NCI-H2081 treated with DMSO at 0.1 percent for 48 hours (cell line): ENCODE measurements around the gene PLEKHA6.

Experiments used
- DNase-seq: peaks from one replicate; lab custom pipeline; 2025; lab: John Stamatoyannopoulos, UW

The PLEKHA6 gene

DNA sequence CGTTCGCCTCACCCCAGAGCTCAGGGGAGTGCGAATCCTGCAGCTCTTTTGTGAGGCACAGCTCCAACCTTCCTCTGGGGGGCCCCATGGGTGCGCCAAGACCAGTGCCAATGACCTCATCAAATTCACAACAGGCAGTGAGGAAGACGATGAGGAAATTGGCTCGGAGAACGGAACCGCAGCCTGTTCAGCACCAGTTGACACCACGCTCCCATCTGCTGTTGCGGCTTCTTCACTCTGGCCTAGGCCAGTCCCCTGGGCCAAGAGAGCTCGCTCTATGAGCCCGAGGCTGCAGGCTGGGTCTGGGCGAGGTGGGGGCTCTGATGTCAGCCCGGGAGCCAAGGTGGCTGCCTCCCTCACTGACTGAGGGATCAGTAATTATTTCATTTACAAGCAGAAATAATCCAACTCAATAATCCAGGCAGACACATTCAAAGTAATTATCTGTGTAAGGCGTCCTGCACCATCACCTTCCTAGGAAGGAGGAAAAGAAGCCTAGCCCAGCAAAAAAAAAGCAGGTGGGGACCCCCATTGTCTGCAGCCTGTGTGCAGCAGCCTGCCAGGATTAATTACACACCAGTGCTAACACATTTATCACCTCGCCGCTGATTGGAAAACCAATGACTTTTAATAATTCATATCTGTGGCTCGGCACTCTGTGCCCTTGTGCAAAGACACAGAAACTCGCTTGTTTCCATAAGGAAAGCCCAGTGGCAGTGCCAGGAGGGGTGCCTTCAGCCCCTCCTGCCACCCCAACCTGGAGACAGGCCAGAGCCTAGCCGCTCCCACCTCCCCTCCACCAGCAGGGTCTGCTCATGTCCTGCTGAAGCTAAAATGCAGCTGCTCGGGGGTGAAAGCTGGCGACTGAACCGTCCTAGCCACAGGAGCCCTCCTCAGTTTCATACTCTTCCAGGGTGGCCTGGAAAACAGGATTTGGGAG is 1.9 kb downstream of the PLEKHA6 start:
- DNase-seq, result no peak

DNA sequence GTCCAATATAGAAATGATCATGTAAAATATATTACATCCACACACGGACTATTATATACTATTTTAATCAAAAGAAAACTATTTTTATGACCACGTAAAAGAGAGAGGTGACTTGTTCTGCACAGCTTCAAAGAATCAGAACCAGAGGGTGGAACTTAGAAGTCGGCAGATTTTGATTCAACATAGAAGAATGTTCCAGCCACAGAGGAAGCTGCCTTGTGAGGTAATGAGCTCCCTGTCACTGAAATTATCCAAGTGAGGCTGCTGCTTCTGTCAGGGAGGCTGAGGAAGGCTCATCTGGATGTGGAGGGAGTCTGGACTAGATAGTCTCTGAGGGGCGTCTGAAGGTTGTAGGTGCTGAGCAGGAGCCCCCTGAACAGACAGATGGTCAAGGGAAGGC is 2.7 kb downstream of the PLEKHA6 start:
- DNase-seq, result no peak

DNA sequence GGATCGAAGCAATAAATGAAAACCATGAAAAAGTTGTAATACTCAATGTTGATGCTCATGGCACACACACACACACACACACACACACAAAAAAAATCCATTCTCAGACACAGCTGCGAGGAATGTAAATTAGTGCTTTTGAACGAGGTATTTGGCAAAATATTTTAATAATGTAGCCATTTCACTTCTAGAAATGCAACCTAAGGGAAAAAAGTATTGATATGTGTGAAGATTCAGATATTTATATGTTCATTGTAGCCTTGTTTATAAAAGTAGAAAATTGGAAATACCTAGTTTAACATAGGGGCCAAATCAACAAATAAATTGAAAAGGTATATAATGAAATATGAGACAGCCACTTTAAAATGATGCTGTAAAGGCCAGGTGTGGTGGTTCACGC is 3.8 kb downstream of the PLEKHA6 start:
- no peak for DNase-seq

DNA sequence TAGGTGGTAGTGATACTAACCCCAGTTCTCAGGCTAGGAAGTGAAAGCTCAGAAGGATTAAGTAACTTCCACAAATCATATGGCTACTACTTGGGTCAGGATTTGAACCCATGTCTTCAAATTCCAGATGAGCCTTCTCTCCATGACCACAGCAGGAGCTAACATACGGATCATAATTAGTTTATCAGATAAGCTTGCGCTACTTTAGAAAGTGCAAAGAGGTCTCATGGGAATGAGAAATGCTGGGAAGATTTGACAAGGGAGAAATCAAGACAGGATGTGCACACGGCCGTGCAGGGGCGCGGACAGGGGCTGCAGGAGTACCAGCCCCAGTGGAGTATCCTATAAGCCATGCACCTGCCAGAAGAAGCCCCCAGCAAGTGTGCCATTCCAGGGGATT is 5.2 kb downstream of the PLEKHA6 start:
- DNase-seq, result no peak

DNA sequence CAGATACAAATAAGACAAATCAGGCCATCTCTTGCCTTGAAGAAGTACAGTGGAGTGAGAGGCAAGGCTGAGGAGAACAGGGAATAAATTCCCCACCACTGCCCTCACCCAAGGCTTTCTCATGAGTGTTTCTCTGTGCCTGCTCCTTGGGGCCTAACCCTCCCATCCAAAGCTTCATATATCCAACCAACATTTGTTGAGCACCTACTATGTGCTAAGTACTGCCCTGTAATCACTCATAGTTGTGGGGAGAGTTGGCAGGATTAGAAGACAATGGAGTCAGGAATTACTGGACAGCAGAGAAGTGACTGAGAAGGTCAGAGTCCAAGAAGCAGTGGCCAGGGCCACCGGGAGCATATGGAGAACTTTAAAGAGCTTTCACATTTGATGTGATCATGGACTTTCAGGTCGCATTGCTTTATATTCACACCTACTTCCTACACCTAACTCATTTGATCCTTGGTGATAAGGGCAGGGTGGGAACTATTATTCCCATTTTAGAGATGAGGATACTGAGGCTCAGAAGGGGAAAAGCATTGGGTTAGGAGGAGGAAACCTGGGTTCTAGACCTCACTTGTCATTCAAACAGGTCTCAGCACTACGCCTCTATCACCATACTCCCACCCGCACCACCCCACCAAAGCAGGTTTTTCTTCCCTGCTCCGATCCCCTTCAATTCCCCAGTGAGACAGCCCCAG is 6.4 kb downstream of the PLEKHA6 start:
- DNase-seq, result no peak

DNA sequence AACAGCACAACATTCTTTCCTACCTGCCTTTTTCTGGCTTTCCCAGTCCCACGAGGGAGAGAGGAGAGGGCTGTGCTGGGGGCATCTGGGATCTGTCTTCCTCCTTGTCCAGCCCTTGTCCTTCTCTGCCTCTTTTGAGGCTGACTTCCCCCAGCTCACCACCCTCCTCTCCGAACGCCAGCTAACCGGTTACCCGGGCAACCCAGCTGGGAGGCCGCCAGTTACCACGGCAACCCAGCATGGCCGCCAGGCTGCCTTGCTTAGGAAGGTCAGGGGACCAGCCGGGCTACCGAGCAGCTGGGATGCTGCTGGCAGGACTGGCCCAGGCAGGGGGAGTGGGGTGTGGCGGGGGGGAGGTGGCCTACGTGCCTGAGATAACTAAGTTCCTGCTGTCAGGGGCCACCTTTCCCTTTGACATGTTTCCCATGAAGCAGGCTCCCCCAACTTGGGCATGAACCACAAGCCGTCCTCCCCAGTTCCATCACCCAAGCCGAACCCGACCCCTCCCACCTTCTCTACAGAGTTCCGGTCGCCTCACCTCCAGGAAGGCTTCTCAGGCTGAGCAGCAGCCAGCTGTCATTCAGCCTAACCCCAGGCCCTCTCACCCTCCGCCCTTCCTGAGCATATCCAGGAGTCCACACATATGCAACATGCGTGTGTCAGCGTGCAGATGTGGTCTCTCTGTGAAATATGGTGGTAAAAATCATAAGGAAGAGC is 8.7 kb downstream of the PLEKHA6 start:
- no peak for DNase-seq

DNA sequence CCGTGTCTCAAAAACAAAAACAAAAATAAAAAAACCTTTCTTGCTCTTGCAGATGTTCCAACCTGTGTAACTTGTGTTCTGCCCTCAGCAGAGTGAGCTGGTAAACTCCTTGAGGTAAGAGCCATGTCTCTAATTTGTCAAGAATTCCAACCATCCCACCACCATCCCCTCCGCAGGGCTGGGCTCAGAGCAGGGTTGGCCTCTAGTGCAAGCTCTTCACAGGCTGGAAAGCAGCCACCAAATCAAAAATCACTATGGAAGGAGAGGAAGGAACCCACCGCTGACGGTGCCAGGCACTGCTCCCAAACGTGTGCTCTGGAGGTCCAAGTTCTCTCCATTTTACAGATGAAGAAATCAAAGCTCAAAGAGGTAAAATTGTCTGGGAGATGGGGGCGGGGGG is 9.4 kb downstream of the PLEKHA6 start:
- DNase-seq, result no peak

DNA sequence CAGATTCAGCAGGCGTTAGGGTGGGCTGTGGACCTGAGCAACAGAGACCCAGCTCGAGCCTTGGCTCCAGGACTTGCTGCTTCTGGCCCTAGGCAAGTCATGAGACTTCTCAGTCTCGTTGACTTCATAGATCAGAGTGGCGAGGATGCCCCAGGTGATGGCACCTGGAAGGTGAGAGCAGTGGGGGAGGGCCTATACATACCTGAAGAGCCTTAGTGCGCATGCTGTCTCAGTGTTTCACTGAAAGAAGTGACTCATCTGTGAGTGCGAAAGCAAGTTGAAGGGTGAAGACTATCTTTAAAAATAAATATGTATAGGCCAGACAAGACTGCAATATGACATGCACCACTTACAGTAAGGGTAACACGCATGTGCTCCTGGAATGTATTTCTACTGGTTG is 10.1 kb downstream of the PLEKHA6 start:
- DNase-seq, result no peak

DNA sequence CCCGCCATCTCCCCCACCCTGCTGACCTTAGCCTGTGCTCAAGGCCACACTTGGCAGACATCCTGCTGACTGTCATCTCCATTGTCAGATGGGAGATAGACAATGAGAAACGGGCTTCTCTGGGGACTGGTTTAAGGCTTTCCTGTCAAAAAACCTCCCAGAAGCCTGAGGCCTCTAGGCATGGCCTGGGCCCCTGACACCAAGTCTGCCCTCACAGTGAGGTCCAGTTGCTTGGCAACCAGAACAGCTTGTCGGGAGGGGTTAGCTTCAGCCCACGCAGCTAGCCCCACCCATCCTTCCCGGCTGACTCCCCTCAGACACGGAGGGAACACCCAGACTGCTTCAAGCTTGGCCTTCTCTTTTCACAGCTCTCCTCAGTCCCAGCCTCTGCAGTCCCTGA is 11.0 kb downstream of the PLEKHA6 start:
- DNase-seq, result no peak

DNA sequence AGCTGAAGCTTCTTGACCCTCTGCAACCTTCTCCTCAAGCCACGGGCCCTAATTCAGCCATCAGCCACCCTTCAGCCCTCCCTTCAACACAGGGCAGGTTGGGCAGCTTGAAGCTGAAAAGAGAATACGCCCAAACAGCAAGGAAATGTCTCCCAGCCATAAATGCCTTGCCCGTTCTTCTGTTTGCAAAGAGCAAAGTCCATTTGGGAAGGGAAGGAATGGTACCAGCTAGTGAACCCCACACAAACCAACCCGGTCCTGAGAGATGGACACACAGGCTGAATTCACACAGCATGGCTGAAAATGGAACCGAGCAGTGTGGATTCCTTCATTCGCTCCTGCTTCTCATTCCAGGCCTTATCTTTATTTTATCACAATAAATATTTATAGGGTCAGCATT is 11.5 kb downstream of the PLEKHA6 start:
- no peak for DNase-seq

DNA sequence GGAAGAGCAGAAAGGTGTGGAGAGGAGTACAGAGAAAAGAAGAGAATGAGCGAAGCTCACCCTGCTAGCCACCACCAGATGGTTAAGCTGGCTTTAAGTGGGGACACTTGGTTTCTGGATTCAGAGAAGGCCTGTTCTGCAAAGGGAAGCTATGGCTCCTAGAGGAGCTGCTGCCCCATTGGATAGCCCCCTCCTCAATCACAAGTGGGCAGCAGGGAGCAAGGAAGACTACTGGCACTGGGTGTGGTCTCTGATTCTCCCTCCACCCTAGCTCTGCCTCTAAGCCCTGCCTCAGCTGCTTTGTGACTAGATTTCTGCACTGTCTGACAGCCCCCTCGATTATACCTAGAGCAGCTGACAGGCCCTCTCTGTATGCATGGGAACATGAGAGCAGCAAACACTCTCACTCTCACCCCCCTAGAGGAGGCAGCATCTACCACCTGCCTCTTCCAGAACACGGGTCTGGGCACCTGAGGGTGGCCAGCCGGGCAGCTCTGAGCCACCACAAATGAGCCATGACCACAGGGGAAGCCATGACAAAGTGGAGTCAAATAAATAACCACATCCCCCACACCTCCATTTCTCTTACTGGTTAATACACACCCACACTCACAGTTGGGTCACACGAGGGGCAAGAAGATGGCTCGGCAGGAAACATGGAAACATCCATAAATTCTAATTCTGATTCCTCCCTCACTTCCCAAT is 13.6 kb downstream of the PLEKHA6 start:
- DNase-seq, result no peak

DNA sequence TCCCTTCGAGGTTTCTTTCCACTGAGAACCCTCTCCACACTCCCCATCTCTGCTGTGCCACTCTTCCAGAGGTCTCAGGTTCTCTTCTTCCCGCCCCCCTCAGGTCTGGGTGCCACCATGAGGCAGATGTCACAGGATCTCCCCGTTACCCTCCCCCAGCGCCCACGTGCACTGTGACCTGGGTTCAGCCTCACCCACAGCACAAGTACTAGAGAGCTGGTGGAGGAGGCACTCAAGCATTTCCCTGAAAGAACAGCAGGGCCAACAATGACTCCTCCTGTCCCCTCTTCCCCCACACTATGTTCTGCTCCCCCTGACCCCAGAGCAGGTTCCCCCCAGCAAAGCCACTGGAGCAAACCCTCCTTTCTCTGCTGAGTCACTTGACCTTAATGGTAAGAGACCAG is 14.3 kb downstream of the PLEKHA6 start:
- no peak for DNase-seq

DNA sequence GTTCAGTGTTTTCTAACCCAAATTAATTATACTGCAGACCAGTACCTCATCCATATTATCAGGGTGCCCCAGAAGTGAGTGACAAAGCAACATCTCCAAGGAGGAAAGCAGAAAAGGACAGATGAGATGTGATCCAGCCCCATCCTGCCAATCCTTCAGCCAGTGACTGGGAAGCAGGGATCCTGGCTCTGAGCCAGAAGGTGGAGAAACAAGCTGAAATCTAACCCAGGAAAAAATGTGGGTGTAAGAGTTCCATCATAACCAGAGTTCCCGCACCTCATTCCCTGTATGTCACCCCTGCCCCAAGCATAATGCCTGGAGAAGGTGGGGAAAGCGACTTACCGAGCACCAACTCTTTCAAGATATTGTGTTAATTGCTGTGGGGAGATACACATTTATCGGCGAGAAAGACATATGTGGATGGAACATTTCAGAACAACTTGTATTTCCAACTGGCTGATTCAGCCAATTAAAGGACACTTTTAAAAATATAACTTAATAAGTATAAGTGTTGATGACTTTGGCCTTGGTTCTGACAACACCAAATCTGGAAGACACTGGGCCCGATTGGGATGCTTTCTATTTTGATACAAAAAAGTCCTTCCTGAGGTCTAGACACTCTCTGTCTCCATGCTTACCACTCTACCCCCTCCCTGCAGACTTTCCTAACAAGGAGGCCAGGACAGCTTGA is 14.9 kb downstream of the PLEKHA6 start:
- DNase-seq, result no peak

DNA sequence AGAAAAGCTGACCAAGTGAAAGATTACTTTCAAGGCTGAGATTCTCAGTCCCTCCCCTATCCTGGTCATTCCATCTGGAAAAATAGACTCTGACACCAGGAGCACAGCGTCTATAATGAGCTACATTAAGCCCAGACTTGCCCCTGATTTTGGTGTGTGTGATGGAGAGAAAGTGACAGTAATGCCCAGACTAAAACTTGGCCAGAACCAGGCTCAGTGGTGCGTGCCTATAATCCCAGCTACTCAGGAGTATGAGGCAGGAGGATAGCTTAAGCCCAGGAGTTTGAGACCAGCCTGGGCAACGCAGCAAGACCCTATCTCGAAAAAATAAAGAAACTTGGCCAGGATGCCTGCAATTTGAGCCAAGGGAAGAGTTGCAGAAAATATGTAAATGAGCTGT is 15.9 kb downstream of the PLEKHA6 start:
- no peak for DNase-seq

DNA sequence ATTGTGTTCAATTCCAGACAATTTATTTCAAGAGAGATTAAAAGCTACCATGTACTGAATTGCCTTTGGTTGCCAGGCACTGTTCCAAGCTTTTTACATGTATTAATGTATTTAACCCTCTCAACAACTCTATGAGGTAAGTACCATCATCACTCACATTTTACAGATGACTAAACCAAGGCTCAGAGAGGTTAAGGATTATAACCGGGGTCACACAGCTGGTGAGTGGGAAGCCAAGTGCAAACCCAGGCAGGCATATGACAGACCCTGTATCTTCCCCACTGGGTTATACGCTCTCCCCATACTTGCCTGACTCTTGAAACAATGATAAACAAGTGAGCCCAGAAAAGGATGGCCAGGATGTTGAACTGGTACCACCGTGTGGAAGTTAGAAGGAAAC is 16.5 kb downstream of the PLEKHA6 start:
- no peak for DNase-seq

DNA sequence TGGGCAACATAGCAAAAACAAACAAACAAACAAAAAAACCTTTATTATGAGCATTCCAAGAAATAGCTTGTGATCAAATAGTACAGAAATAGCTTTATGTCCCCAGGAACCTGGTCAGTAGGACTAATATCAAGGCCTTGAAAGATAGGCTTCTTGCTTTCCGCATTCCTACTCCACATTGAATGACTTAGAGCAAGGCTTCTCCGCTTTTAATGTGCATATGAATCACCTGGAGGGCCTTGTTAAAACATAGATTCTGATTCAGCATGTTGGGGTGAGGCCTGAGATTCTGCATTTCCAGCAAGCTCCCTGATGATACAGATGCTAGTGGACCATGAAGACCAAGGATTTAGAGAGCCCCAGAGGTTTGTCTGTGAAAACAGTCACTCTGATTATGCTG is 17.4 kb downstream of the PLEKHA6 start:
- DNase-seq, result no peak

DNA sequence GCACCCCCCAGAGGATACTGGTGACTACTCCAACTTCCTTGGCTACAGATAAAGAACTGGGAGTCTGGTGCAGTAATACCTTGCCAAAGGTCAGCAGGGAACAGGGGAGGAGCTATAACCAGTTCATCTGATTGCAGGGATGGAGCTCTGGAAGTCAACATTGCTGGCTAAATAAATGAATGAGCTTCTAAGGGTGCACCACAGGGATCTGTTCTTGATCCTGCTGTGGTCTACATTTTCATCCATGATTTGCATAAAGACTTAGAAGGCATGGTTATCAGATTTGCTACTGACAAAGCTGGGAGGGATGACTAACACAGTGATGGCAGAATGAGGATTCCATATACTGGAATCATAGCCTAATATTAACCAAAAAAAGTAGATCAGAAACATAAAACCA is 18.3 kb downstream of the PLEKHA6 start:
- peak; percentile 85 for DNase-seq

DNA sequence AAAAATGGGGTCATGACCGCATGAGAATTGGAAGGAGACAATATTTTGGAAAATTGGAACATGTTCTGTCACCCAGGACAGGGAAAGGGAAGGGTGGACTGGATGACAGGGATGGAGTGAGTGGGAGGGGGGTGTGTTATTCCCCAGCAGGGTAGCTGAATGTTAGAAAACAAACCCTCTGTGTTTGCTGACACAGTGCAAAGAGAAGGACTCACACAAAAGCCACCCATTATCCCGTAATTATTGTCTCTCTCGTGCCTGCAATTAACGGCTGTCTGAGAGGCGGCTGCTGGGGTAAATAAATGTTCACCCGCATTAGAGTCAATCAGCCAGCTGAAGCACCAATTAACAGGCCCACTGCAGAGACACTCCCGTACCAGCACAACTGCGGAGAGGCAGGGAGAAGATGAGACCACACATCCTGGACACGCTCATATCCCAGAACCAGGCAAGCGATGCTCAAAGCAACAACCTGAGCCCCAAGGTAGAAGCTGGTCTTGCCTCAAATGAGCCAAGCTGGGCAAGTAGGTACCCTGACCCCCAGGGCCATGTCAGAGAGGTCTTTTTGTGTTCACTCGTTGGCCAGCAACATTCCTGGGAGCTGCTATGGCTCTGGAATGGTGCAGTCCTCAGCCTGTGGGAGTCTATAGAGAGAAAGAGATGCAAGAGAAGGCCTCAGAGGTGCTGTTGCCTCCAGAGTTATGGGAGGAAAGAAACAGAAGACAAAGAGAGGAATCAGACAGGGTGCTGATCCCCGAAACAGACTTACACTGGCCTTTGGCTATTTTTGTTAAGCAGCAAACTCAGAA is 19.4 kb downstream of the PLEKHA6 start:
- DNase-seq, result peak; percentile 99

DNA sequence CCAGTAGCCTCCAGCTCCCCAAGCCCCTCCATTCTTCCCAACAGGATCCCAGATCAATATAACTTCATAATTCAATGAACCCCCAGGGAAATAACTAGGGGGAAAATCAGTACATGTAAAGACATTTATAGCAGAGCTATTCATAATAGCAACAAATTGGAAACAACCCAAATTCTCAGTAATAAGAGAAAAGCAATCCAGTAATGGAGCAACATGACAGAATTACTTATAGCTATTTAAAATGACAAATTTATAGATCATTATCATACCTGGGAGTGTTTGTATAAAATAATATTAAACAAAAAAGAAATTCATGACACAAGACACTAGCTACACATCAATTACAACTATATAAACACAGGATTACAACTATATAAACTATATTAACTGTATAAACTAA is 20.2 kb downstream of the PLEKHA6 start:
- DNase-seq, result peak; percentile 88

DNA sequence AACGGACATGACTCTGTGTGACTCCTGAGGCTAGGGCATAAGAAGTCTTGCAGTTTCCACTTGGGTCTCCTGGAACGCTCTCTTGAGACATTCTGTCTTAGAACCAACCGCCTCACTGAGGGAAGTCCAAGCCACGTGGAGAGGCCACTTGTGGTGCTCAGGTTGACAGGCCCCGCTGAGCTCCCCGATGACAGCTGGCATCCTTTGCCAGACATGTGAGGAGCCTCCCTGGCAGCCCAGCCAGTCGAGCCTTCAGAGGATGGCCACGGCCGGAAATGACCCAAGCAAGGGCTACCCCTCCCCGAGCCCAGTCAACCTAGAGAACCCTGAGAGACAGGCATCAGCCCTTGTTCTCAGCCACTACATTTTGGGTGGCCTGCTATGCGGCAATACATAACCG is 20.7 kb downstream of the PLEKHA6 start:
- no peak for DNase-seq

DNA sequence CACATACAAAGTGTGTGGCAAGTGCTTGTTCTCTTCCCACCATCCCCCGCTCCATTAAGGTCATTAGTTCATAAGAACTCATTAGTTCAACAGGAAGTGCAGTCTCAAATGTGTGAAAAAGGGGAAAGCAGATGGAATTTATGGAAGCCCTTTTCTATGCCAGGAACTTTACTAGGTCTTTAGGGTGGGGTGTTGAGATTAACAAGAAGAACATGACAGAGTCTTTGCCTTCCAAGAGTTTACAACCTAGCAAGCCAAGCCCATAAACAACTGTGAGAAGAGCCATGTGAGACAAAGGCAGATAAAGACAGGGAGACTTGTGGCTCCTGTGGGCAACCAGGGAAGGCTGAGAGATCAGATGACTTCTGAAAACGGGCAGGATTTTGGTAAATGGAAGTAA is 21.4 kb downstream of the PLEKHA6 start:
- no peak for DNase-seq
